Keratinocyte (primary cell): ENCODE measurements around the gene PLPP1.

Experiments
- CTCF ChIP-seq, 3 experiments: IDR thresholded peaks in 1 of 3; conservative IDR thresholded peaks in 1 of 3; optimal IDR thresholded peaks in 1 of 3; 2 replicates in 2 of 3; 3 replicates in 1 of 3; pipeline versions ENCODE3 to v1.5.1; 2011; ENCODE audit warnings: low read length in 3 of 3, mild to moderate bottlenecking in 3 of 3, moderate library complexity in 2 of 3, control low read depth in 1 of 3, inconsistent platforms in 1 of 3; ENCODE audit not compliant: insufficient read depth in 2 of 3; ENCODE audit errors: extremely low read depth in 1 of 3
- EZH2 ChIP-seq: IDR thresholded peaks from one replicate; pipeline ENCODE4 v1.6.1; 2012; ENCODE audit warnings: inconsistent platforms, mild to moderate bottlenecking, low read length, moderate library complexity

- TF ChIP-seq CTCF (optimal IDR thresholded peaks at IDR 0.05 in 1 of 3, IDR thresholded peaks at IDR 0.05 in 1 of 3, conservative IDR thresholded peaks at IDR 0.05 in 1 of 3; ENCODE audit: extremely low read depth in 1 of 3, insufficient read depth in 2 of 3, low read length in 3 of 3) (no peak), EZH2 (no peak)
These were observed 41.2 kb upstream of the PLPP1 start for GRCh38 chr5:55575815-55576583.
